Nucleus accumbens (tissue), 56 donors: Measurements from ENCODE around the gene POLN.

Source experiments
- DNase-seq, 56 donors: peaks; one replicate each; lab custom pipeline; 2025; lab: John Stamatoyannopoulos, UW

The POLN gene

GRCh38 chr4:2024683-2025082 is 217.2 kb downstream of the POLN start:
- DNase-seq = no peak
